ENCODE results near the gene NALCN.

Gene NALCN

DNA sequence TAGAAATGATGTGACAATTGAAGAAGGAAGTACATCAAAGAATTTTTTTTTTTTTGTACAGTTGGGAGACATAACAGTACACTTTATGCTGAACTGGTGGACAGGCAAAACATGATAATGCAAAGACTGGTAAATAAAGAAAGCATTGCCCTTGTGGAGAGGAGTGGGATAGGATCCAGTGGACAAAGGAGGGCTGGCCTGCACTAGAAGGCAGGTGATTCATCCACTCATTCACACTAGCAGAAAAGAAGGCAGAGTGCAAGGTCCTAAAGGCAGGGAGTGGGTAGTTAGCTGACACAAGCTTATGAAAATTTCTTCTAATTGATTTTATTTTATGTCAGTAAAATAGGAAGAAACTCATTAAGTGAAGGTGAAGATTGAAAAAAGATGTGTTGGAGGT is 17.6 kb upstream of the NALCN start:
- Histone ChIP-seq H3K27ac (ENCODE audit: extremely low read depth, low read depth, low read length) (no peak overlapping the region), H3K4me1 (ENCODE audit: control insufficient read depth, insufficient read depth, low read length) (no peaks in the 10 kb centered on the region), H3K4me3 (ENCODE audit: low read depth, low read length) (no peak overlapping the region), H3K36me3 (ENCODE audit: control insufficient read depth in 2 of 2, insufficient read depth in 1 of 2, low read length in 2 of 2) (no peaks in the 10 kb centered on the region), H3K9me3 (ENCODE audit: control insufficient read depth, insufficient read depth, low read depth, low read length) (no peaks in the 10 kb centered on the region)
- ChIA-PET CTCF (no interaction called here), POLR2A (no interaction called here)
- TF ChIP-seq ZNF133 (tag by site-specific recombination; IDR thresholded peaks at IDR 0.05): no peak
- TF ChIP-seq FEZF1 (tag by site-specific recombination; IDR thresholded peaks at IDR 0.05): no peak
- no peak for TF ChIP-seq SP2 (tag by site-specific recombination; IDR thresholded peaks at IDR 0.05)
- no peak for TF ChIP-seq ZNF138 (tag by site-specific recombination; IDR thresholded peaks at IDR 0.05; ENCODE audit: borderline replicate concordance)
- no peak for TF ChIP-seq ZNF585B (tag by site-specific recombination; IDR thresholded peaks at IDR 0.05)
- TF ChIP-seq HOXC10 (CRISPR knock-in tag; IDR thresholded peaks at IDR 0.05): no peak
- no peak for TF ChIP-seq PRDM1 (tag by site-specific recombination; IDR thresholded peaks at IDR 0.05)
- no peak for TF ChIP-seq ZNF221 (tag by site-specific recombination; IDR thresholded peaks at IDR 0.05; ENCODE audit: borderline replicate concordance)
- TF ChIP-seq WT1 (tag by site-specific recombination; IDR thresholded peaks at IDR 0.05): no peak
- TF ChIP-seq ZNF175 (tag by site-specific recombination; IDR thresholded peaks at IDR 0.05): no peak
- no peak for TF ChIP-seq ZNF747 (tag by site-specific recombination; IDR thresholded peaks at IDR 0.05)
- no peak for TF ChIP-seq ZNF366 (tag by site-specific recombination; conservative IDR thresholded peaks at IDR 0.05)
- TF ChIP-seq ZNF426 (tag by site-specific recombination; IDR thresholded peaks at IDR 0.05): no peak
- TF ChIP-seq ZIC2 (tag by site-specific recombination; IDR thresholded peaks at IDR 0.05): no peak
- TF ChIP-seq EGR2 (tag by site-specific recombination; IDR thresholded peaks at IDR 0.05; ENCODE audit: low read depth): no peak
- no peak for TF ChIP-seq ZNF214 (tag by site-specific recombination; IDR thresholded peaks at IDR 0.05; ENCODE audit: borderline replicate concordance)
- TF ChIP-seq ZNF791 (tag by site-specific recombination; IDR thresholded peaks at IDR 0.05): no peak
- TF ChIP-seq ZFP37 (tag by site-specific recombination; IDR thresholded peaks at IDR 0.05): no peak
- TF ChIP-seq, protein P1, sequence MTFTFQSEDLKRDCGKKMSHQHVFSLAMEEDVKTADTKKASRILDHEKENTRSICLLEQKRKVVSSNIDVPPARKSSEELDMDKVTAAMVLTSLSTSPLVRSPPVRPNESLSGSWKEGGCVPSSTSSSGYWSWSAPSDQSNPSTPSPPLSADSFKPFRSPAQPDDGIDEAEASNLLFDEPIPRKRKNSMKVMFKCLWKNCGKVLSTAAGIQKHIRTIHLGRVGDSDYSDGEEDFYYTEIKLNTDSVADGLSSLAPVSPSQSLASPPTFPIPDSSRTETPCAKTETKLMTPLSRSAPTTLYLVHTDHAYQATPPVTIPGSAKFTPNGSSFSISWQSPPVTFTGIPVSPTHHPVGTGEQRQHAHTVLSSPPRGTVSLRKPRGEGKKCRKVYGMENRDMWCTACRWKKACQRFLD (tag by site-specific recombination; IDR thresholded peaks at IDR 0.05): no peak

DNA sequence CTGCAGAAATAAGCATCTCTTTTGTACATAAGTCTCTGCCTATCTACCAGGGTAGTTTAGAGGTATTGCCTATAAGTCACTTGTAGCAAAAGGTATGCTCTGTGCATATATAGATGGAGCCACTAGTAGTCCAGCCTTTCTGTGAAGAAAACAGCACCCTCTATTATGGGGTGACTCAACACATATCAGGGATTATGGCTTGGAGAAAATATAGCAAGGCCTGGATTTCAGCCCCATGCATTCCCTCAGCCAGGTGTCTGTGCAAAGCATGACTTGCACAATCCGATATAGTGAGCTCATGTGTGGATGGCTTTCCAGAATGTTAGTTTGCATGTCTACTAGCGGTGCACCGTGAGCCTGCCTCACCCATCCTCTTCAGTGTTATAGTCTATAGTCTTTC is 13.4 kb upstream of the NALCN start:
- ChIA-PET CTCF (no interaction called here), POLR2A (no interaction called here)
- Histone ChIP-seq H3K27ac (ENCODE audit: extremely low read depth, low read depth, low read length) (no peak overlapping the region), H3K36me3 (ENCODE audit: control insufficient read depth in 2 of 2, insufficient read depth in 1 of 2, low read length in 2 of 2) (no peaks in the 10 kb centered on the region), H3K4me1 (ENCODE audit: control insufficient read depth, insufficient read depth, low read length) (no peaks in the 10 kb centered on the region), H3K9me3 (ENCODE audit: control insufficient read depth, insufficient read depth, low read depth, low read length) (no peaks in the 10 kb centered on the region), H3K4me3 (ENCODE audit: low read depth, low read length) (no peak overlapping the region)
- TF ChIP-seq ZBTB8A (tag by site-specific recombination; IDR thresholded peaks at IDR 0.05) (no peak), ZNF23 (tag by site-specific recombination; IDR thresholded peaks at IDR 0.05; ENCODE audit: borderline replicate concordance) (no peak), ZFP69B (tag by site-specific recombination; IDR thresholded peaks at IDR 0.05) (no peak), ZNF202 (tag by site-specific recombination; IDR thresholded peaks at IDR 0.05; ENCODE audit: borderline replicate concordance) (no peak), ZNF223 (tag by site-specific recombination; IDR thresholded peaks at IDR 0.05) (no peak), ZNF600 (tag by site-specific recombination; IDR thresholded peaks at IDR 0.05) (no peak), ZNF354C (tag by site-specific recombination; IDR thresholded peaks at IDR 0.05; ENCODE audit: borderline replicate concordance, low read depth) (no peak), MYNN (tag by site-specific recombination; IDR thresholded peaks at IDR 0.05; ENCODE audit: borderline replicate concordance) (no peak), ZBTB17 (tag by site-specific recombination; IDR thresholded peaks at IDR 0.05) (no peak), ZNF174 (tag by site-specific recombination; IDR thresholded peaks at IDR 0.05) (no peak), YY1 (tag by site-specific recombination; IDR thresholded peaks at IDR 0.05) (no peak), ZNF629 (tag by site-specific recombination; IDR thresholded peaks at IDR 0.05) (no peak), ZNF24 (tag by site-specific recombination; IDR thresholded peaks at IDR 0.05) (no peak)
- TF ChIP-seq, protein P2, sequence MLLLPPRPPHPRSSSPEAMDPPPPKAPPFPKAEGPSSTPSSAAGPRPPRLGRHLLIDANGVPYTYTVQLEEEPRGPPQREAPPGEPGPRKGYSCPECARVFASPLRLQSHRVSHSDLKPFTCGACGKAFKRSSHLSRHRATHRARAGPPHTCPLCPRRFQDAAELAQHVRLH (tag by site-specific recombination; IDR thresholded peaks at IDR 0.05): no peak
- TF ChIP-seq, protein P3, sequence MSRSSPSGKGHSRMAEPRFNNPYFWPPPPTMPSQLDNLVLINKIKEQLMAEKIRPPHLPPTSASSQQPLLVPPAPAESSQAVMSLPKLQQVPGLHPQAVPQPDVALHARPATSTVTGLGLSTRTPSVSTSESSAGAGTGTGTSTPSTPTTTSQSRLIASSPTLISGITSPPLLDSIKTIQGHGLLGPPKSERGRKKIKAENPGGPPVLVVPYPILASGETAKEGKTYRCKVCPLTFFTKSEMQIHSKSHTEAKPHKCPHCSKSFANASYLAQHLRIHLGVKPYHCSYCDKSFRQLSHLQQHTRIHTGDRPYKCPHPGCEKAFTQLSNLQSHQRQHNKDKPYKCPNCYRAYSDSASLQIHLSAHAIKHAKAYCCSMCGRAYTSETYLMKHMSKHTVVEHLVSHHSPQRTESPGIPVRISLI (tag by site-specific recombination; IDR thresholded peaks at IDR 0.05): no peak
- TF ChIP-seq, protein P1 (tag by site-specific recombination; IDR thresholded peaks at IDR 0.05): no peak
- TF ChIP-seq, protein P4, sequence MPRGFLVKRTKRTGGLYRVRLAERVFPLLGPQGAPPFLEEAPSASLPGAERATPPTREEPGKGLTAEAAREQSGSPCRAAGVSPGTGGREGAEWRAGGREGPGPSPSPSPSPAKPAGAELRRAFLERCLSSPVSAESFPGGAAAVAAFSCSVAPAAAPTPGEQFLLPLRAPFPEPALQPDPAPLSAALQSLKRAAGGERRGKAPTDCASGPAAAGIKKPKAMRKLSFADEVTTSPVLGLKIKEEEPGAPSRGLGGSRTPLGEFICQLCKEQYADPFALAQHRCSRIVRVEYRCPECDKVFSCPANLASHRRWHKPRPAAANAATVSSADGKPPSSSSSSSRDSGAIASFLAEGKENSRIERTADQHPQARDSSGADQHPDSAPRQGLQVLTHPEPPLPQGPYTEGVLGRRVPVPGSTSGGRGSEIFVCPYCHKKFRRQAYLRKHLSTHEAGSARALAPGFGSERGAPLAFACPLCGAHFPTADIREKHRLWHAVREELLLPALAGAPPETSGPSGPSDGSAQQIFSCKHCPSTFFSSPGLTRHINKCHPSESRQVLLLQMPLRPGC (tag by site-specific recombination; IDR thresholded peaks at IDR 0.05): no peak

Measured in HEK293 (cell line).